Activated T-helper 9 cell treated with anti-CD3 and anti-CD28 coated beads, Interleukin-2, amount 50 U/mL, for 16 hours (primary cell): ENCODE measurements around the gene XPA.
"Not testable (repeated sequence)": the region's sequence is repeated elsewhere in the genome, so short reads cannot be mapped to it uniquely, and the experiment has no call there.

Source experiments
- DNase-seq: peaks from one replicate; pipeline ENCODE4 v3.0.0-alpha.2; 2020; ENCODE audit warnings: low read depth

The XPA gene

GRCh38 chr9:97703437-97704344 lies 6.6 kb upstream of the XPA start:
- peak; percentile 14 for DNase-seq

- not testable (repeated sequence) for DNase-seq
Measured at GRCh38 chr9:97699824-97700223, 2.7 kb upstream of the XPA start.

GRCh38 chr9:97699281-97699680 lies 2.1 kb upstream of the XPA start:
- not testable (repeated sequence) for DNase-seq

- no peak for DNase-seq
Measured at GRCh38 chr9:97698865-97699264, 1.7 kb upstream of the XPA start.

- DNase-seq, result no peak
Measured at GRCh38 chr9:97697837-97698236, 697 bp upstream of the XPA start.

- DNase-seq, result no peak
Measured at GRCh38 chr9:97695995-97696802, 941 bp downstream of the XPA start.

GRCh38 chr9:97695390-97695789 lies 1.8 kb downstream of the XPA start:
- no peak for DNase-seq

GRCh38 chr9:97694769-97695168 lies 2.4 kb downstream of the XPA start:
- DNase-seq, result no peak

- DNase-seq, result no peak
Measured at GRCh38 chr9:97689401-97690180, 7.5 kb downstream of the XPA start.

GRCh38 chr9:97688654-97689053 lies 8.5 kb downstream of the XPA start:
- DNase-seq, result no peak

GRCh38 chr9:97682242-97682641 lies 14.9 kb downstream of the XPA start:
- no peak for DNase-seq

GRCh38 chr9:97675655-97676054 lies 21.5 kb downstream of the XPA start:
- DNase-seq, result no peak

GRCh38 chr9:97673922-97674321 lies 23.2 kb downstream of the XPA start:
- DNase-seq, result no peak

GRCh38 chr9:97672403-97672802 lies 24.7 kb downstream of the XPA start:
- no peak for DNase-seq

- no peak for DNase-seq
Measured at GRCh38 chr9:97670586-97670985, 26.6 kb downstream of the XPA start.

- DNase-seq, result no peak
Measured at GRCh38 chr9:97668485-97668884, 28.7 kb downstream of the XPA start.

- no peak for DNase-seq
Measured at GRCh38 chr9:97666907-97667686, 30.0 kb downstream of the XPA start.

GRCh38 chr9:97665742-97666141 lies 31.4 kb downstream of the XPA start:
- no peak for DNase-seq

GRCh38 chr9:97660847-97661246 lies 36.3 kb downstream of the XPA start:
- no peak for DNase-seq

- no peak for DNase-seq
Measured at GRCh38 chr9:97660340-97660739, 36.8 kb downstream of the XPA start.

GRCh38 chr9:97659771-97660170 lies 37.4 kb downstream of the XPA start:
- no peak for DNase-seq

GRCh38 chr9:97658707-97659106 lies 38.4 kb downstream of the XPA start:
- DNase-seq, result no peak
